Stimulated activated CD4-positive, alpha-beta T cell treated with anti-CD3 and anti-CD28 coated beads, Interleukin-1b, Interleukin-23, amount 100 ng/mL, for 1 hour (primary cell): ENCODE measurements around the gene CALCOCO1.
"Not testable (repeated sequence)": the region's sequence is repeated elsewhere in the genome, so short reads cannot be mapped to it uniquely, and the experiment has no call there.

Experiments used
- DNase-seq, 2 donors: peaks; one replicate each; pipeline ENCODE4 v3.0.0-alpha.2; 2020; ENCODE audit warnings: low read depth in 2 of 2

The CALCOCO1 gene

GRCh38 chr12:53727310-53728041 lies at the start of gene CALCOCO1:
TSS of gene CALCOCO1 (minus strand) at chr12:53727452. CDS start at chr12:53725242, 2,210 bp downstream.
- DNase-seq: peak; percentile 85 to 87

GRCh38 chr12:53776872-53777271 lies 49.6 kb upstream of the CALCOCO1 start:
- no peak for DNase-seq

DNA sequence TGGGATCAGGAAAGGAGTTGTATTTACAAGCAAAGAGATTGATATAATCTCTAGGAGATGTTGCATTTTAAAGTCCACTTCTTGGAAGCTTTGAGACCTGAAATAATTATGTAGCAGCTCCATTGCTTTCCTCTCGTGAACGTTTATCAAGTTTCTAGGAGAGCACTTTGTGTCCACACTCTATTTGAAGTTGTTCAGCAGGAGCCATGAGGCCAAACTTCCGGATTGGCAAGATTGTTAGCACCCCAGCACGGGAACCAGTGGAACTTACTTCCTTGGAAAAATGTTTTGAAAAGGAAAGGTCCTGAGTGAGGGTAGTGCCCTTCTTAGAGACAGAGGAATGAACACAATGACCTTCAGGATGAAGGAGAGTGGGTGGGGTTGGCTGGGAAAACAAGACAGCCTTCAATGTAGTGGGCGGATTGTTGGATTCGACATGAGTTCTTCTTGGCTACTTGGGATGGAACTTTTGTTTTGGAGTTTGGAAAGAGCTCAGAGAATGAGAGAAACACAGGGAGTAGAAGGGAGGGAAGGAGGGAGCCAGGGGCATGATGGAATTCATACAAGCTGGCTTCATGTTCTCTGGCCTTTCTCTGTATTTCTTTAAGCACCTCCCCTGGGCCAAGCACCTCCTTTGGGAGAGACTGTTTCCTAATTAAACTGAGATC lies 48.4 kb upstream of the CALCOCO1 start:
- DNase-seq: no peak

GRCh38 chr12:53770281-53770680 lies 43.0 kb upstream of the CALCOCO1 start:
- no peak for DNase-seq

GRCh38 chr12:53768976-53769375 lies 41.7 kb upstream of the CALCOCO1 start:
- DNase-seq: no peak

GRCh38 chr12:53766881-53767280 lies 39.6 kb upstream of the CALCOCO1 start:
- no peak for DNase-seq

GRCh38 chr12:53765891-53766290 lies 38.6 kb upstream of the CALCOCO1 start:
- no peak for DNase-seq

- no peak for DNase-seq
Observed at GRCh38 chr12:53764615-53765014, 37.4 kb upstream of the CALCOCO1 start.

DNA sequence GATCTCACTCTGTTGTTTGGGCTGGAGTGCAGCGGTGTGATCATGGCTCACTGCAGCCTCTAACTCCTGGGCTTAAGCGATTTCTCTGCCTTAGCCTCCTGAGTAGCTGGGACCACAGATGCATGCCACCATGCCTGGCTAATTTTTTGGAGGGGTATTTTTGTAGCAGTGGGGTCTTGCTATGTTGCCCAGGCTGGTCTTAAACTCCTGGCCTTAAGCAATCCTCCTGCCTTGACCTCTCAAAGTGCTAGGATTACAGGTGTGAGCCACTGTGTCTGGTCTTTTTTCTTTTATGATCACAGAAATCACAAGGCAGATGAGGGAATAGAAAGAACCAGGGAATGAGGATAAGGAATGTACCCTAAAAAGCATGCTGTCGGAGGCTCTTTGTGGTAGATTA lies 35.5 kb upstream of the CALCOCO1 start:
- not testable (repeated sequence) for DNase-seq

DNA sequence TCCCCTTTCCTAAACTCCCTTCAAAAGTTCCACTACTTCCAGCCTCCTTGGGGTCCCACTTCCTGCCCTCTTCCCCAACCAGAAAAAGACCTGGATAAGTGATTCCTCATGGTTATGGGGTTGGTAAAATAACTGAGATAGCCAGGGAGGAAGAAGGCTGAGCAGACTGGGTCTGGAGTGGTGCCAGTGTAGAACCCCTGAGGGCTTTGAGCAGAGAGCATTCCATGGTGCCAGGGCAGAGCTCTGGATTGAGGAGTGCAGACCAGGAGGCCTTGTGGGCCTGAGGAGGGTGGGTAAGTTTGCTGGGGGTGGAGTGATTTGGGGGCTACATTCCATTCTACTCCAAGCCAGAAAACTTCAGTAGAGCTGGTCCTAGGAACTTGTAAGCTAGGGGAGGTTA lies 34.1 kb upstream of the CALCOCO1 start:
- DNase-seq: no peak

DNA sequence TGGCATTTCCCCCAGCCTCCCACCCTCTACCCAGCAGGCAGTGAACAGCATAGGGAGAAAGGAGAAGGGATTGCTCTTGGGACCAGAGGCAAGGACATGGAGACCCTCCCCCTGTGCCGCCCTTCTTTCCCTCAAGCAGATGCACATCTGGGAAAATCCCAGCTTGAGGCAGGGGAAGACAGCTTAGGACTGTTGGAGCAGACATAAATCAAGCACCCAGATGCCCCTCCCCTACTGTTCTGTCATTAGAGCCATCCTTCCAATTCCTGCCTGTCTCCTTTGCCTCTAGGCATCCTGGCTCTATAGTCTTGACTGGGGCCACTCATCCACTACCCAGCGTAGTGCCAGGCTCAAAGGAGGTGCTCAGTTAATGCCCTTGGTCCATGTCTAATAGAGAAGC lies 32.0 kb upstream of the CALCOCO1 start:
- DNase-seq: no peak

DNA sequence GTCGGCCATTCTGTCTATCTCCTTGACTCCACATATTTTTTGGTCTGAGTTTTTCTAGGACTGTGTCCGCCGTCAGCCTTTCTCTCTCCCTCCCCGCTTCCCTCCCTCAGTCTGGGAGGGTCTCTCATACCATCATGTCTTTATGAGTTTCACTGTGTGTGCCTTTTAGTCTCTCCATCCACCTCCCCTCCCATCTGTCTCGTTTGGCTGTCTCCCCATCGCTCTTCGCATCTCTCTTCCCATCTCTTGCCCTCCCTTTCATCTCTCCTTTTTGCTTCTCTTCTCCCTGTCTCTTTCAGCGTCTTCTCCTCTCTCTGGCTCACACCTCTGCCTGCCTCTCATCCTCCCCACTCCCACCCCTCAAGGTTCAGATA lies 31.5 kb upstream of the CALCOCO1 start:
- DNase-seq: no peak

GRCh38 chr12:53758081-53758729 lies 31.0 kb upstream of the CALCOCO1 start:
- no peak for DNase-seq

DNA sequence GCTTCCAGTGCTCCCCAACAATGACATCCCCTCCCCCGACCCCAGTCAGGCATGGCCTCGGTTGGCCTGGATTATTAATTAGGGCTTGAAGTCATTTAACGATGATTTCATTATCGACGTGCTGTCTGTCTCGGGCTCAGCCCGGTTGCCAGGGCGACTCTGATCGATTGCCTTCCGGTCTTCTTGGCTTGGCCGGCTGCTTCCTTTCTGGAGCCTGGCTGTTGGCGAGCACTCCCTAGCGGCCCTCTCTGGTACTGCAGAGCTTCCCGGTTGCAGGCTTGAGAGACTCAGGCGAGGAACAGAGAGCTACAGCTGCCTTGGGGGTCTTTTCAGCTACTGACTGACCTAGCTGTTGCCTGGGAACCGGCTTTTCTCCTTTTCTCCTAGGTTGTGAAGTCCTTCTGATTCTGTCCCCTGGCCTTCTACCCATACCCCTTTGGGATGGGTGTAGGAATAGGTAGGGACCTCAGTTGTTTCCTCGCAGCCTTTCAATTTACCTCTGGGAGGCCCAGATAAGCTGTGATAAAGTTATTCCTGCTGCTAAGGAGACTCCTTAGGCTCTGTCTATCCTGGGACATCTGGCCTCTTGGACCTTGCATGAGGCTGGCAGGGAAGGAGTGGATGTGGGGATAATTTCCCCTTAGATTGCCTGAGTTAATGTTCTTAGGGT lies 30.0 kb upstream of the CALCOCO1 start:
- DNase-seq: peak; percentile 37 to 71

DNA sequence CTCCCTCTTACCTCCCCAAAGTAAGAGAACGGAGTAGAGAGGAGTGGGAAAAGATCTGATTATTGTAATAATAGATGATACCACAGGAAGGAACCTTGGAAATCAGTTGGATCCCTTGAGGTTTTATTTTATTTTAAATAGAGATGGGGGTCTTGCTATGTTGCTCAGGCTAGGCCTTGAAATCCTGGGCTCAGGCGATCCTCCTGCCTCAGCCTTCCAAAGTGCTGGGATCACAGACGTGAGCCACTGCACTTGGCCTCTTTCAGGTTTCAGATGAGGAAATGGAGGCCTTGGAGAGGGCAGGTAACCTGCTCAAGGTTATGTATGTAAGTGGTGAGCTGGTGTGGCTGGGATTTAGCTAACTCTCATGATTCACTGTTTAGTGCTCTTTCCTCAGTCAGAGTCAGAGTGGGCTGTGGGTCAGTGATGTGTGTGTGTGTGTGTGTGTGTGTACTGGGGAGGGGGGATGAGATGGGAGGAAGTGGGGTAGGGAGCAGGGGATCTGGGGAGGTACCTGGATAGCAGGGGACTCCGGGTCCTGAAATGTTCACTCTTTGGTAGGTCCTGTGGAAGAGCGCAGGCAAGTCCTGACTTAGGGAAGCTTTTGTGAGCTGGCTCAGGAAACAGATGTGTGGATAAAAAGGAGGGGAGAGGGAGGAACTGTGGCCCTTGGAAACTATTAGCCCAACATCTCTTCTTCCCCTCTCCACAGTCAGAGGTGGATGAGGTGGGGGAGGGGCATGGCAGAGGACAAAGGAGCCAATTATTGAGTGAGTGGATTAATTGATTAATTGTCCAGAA lies 29.2 kb upstream of the CALCOCO1 start:
- no peak for DNase-seq

- DNase-seq: no peak
Observed at GRCh38 chr12:53755893-53756292, 28.6 kb upstream of the CALCOCO1 start.

DNA sequence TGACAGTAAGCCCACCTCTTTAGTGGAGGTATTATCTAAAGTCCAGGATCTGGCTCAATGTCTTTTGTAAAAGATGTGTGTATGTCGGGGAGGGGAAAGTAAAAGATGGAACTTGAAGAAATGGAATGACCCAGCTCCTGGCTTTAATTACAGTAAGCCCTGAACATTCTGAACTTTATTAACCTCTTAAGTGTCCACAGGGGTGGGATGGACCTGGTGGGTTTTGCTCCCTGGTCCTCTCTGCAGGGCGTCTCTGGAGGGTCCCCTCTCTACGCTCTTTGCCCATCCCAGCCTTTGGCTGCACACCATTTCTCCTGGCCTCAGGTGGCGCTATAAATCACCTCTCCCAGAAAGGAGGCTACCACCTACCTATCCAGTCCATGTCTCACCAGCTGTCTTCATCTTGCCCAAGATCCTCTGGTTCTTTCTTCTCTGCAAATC lies 28.2 kb upstream of the CALCOCO1 start:
- no peak for DNase-seq

DNA sequence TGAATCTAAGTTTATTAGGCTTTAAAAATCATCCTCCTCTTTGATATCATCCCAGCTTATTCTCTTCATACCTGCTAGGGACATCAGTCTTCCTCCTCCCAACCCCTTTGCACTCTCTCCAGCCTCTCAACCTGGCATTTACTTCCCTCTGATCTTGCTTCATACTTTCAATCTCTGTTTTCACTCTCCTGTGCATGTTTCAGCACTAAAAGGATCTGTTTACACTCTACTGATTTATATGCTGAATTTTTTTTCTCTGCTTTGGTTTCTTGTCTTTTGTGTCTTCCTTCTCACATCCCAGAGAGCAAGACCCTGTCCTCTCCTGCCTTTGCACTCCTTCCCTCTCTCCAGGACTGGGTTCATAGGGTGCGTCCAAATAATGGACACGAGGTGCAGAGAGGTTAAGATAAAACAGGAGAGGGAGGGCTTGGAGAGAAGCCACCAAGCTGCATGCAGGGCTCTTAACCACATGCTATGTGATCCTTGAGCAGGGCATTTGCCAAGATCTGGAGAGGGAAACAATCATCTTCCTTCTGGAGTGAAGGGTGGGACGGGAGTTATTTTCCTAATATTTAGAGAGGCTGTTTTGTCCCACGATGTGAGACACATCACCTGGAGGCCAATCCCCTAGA lies 27.5 kb upstream of the CALCOCO1 start:
- DNase-seq: no peak

- no peak for DNase-seq
Observed at GRCh38 chr12:53754188-53754585, 26.9 kb upstream of the CALCOCO1 start.

- no peak for DNase-seq
Observed at GRCh38 chr12:53752621-53753020, 25.4 kb upstream of the CALCOCO1 start.

DNA sequence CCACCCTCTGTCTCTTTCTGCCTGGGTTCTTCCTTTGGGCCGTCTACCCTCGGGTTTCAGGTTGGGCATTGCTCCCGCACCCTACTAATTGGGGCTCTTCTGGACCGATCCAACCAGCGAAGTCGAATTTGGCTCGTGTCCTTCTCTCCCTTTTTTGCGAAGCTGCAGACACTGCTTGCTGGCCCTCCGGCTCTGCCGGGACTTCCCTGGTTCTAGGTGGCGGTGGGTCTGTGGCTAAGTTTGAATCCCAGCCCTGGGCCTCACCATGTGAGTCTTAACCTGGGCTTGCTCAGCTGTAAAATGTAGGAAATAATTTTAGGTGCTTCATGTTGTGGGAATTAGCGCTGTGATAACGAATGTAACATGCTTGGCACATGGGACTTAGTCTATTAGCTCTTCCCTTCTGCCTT lies 24.9 kb upstream of the CALCOCO1 start:
- DNase-seq: no peak
